IPS DF 6.9 (cell line): ENCODE results near the gene MYPN.

Experiments
- DNase-seq: peaks from one replicate; pipeline ENCODE4 v3.0.0-alpha.2; 2013; ENCODE audit warnings: low read depth, low spot score
- H3K27ac ChIP-seq: one replicate; pipeline ENCODE4 v1.5.1; 2013; ENCODE audit warnings: low read length, control low read depth
- H3K27me3 ChIP-seq: 2 replicates; pipeline ENCODE4 v1.6.1; 2013; ENCODE audit warnings: mild to moderate bottlenecking, low read length; ENCODE audit not compliant: control insufficient read depth, insufficient read depth
- H3K36me3 ChIP-seq: 2 replicates; pipeline ENCODE4 v1.6.1; 2013; ENCODE audit warnings: low read length; ENCODE audit not compliant: control insufficient read depth, insufficient read depth
- H3K4me1 ChIP-seq: 2 replicates; pipeline ENCODE4 v1.6.1; 2013; ENCODE audit warnings: low read length; ENCODE audit not compliant: control insufficient read depth, insufficient read depth
- H3K4me3 ChIP-seq: 2 replicates; pipeline ENCODE4 v1.5.1; 2013; ENCODE audit warnings: mild to moderate bottlenecking, low read length
- H3K9me3 ChIP-seq: 2 replicates; pipeline ENCODE4 v1.6.1; 2013; ENCODE audit warnings: low read length, inconsistent platforms; ENCODE audit not compliant: control insufficient read depth, insufficient read depth
- WGBS: extraction: QIAGEN DNeasy Blood & Tissue Kit; methylation state at CpG from one replicate; pipeline ENCODE4 v1.1.7; 2013; ENCODE audit warnings: mixed read lengths, missing lambda C conversion rate; ENCODE audit not compliant: insufficient read length, insufficient coverage; 5-methylcytosine and 5-hydroxymethylcytosine counted together

The MYPN gene

DNA sequence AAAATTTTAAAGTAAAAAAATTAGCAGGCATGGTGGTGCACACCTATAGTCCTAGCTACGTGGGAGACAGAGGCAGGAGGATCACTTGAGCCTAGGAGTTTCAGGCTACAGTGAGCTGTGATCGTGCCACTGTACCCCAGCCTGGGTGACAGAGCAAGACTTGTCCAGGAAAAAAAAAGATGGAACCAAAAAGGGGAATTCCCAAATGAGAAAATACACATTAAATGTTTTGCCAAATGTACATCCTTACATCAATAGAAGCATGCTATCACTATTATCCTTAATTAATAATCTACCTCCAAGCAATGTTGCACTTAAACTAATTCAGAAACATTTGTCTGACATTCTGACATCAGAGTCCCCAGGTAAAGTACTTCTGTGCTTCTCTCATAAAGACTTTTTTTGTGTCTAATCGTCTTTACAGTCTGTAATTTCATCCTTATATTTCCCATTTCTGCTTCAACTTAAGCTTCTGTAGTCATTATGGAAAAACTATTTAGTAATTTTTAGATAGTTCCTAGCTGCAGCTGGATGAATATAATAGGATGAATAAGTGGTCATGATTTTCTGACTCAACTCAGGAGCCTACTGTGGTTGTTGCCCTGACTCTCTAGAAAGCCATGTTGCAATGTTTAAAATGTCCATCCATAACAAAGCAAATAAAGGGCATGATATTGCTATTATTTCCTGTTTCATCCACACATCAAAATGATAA is 57.7 kb downstream of the MYPN start:
- H3K27ac ChIP-seq = no peak overlapping the region
- no peaks in the 10 kb centered on the region for H3K36me3 ChIP-seq
- no peaks in the 10 kb centered on the region for H3K27me3 ChIP-seq
- no peak for DNase-seq
- no peaks in the 10 kb centered on the region for H3K4me1 ChIP-seq
- WGBS = no CpG with 5 or more reads among the region's 3 CpGs
- H3K4me3 ChIP-seq = no peak overlapping the region
- H3K9me3 ChIP-seq = no peaks in the 10 kb centered on the region

DNA sequence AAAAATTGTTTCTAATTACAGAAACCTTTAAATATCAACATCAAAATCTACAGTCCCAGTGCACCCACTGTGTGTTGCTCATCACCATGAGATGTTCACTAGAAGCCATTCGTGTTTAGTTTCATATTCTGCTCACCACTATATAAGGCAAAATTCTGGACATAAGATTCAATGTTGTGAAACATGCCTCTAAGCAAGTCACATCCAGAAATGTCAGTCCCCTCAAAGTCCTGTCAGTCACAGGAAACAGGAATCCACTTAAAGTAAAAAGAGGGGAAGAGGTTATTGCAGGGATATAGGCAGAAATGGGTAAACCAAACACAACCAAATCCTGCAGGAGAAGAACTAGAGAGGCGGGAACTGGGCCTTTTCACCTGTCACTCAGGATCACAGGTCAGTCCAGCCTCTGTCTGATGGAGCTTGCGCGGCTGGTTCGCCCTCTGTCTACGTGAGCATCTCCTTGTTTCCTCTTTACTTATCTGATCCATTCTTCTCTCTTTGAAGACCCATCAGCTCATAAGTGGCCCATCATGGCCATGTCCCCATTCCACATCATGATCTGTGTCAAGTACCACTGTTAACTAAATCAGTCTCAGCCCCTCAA is 58.4 kb downstream of the MYPN start:
- H3K36me3 ChIP-seq = no peaks in the 10 kb centered on the region
- no peaks in the 10 kb centered on the region for H3K4me1 ChIP-seq
- no peak overlapping the region for H3K27ac ChIP-seq
- no CpG with 5 or more reads among the region's 6 CpGs for WGBS
- H3K9me3 ChIP-seq = no peaks in the 10 kb centered on the region
- no peaks in the 10 kb centered on the region for H3K27me3 ChIP-seq
- H3K4me3 ChIP-seq = no peak overlapping the region
- DNase-seq = no peak

GRCh38 chr10:68171539-68172080 is 62.3 kb downstream of the MYPN start:
- H3K4me1 ChIP-seq = no peaks in the 10 kb centered on the region
- H3K27me3 ChIP-seq = no peaks in the 10 kb centered on the region
- no peaks in the 10 kb centered on the region for H3K36me3 ChIP-seq
- no peaks in the 10 kb centered on the region for H3K9me3 ChIP-seq
- no peak for DNase-seq
- no peak overlapping the region for H3K27ac ChIP-seq
- no peak overlapping the region for H3K4me3 ChIP-seq
- no CpG with 5 or more reads among the region's 1 CpG for WGBS

GRCh38 chr10:68172324-68172723 is 63.0 kb downstream of the MYPN start:
- WGBS = no CpG with 5 or more reads among the region's 2 CpGs

GRCh38 chr10:68175949-68176348 is 66.7 kb downstream of the MYPN start:
- DNase-seq = no peak
- H3K4me1 ChIP-seq = no peaks in the 10 kb centered on the region
- H3K27ac ChIP-seq = no peak overlapping the region
- H3K27me3 ChIP-seq = no peaks in the 10 kb centered on the region
- WGBS = no CpG with 5 or more reads among the region's 1 CpG
- no peaks in the 10 kb centered on the region for H3K36me3 ChIP-seq
- H3K4me3 ChIP-seq = no peak overlapping the region
- no peaks in the 10 kb centered on the region for H3K9me3 ChIP-seq

More at GRCh38 chr10:68172324-68172723, 63.0 kb downstream of the MYPN start:
- no peak overlapping the region for H3K4me3 ChIP-seq
- no peaks in the 10 kb centered on the region for H3K36me3 ChIP-seq
- DNase-seq = no peak
- no peaks in the 10 kb centered on the region for H3K9me3 ChIP-seq
- no peak overlapping the region for H3K27ac ChIP-seq
- H3K4me1 ChIP-seq = no peaks in the 10 kb centered on the region
- no peaks in the 10 kb centered on the region for H3K27me3 ChIP-seq

DNA sequence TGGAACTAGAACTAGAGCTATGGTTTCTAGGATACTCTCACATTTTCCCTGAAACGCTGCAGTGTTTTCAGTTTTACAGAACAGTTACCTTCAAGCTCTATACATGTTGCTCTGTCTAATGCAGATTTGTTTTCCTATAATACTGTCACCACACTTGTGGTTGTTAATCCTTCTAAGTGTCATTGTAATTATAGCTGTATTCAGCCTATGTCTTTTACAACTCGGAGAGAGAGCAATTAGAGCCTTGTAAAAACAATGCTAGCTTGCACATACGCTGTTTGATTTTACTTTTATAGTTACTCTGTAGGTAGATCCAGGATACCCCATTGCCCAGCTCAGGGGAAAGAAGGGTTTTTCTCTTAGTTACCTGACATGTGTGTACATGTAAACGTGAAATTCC is 67.5 kb downstream of the MYPN start:
- DNase-seq = no peak
- H3K4me1 ChIP-seq = no peaks in the 10 kb centered on the region
- H3K4me3 ChIP-seq = no peak overlapping the region
- no peaks in the 10 kb centered on the region for H3K9me3 ChIP-seq
- no peaks in the 10 kb centered on the region for H3K36me3 ChIP-seq
- WGBS = no CpG with 5 or more reads among the region's 4 CpGs
- no peaks in the 10 kb centered on the region for H3K27me3 ChIP-seq
- H3K27ac ChIP-seq = no peak overlapping the region

GRCh38 chr10:68178592-68178991 is 69.3 kb downstream of the MYPN start:
- no CpG with 5 or more reads among the region's 4 CpGs for WGBS
- Histone ChIP-seq H3K4me1 (no peaks in the 10 kb centered on the region), H3K4me3 (no peak overlapping the region), H3K36me3 (no peaks in the 10 kb centered on the region), H3K9me3 (no peaks in the 10 kb centered on the region), H3K27ac (no peak overlapping the region), H3K27me3 (no peaks in the 10 kb centered on the region)
- no peak for DNase-seq

- Histone ChIP-seq H3K36me3 (no peaks in the 10 kb centered on the region), H3K4me1 (no peaks in the 10 kb centered on the region)
These were observed 69.7 kb downstream of the MYPN start for GRCh38 chr10:68179016-68179415.

DNA sequence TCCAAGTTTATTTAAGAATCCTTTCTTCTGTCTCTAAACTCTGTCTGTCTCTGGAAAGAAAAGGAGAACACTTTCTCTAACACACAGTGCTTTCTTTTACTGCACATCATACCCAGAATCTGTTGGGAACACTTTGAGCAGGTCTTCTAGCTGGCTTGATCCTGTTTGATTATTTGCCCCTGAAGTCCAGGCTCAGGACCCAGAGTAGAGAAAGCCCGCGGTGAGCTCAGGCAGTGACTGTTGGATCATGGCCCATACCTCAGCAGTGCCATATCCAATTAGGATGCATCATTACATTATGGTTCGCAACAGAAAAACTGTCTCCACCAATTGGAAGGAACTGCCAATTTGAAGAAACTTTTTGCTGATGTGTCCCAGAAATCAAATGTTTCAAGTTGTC is 71.2 kb downstream of the MYPN start:
- Histone ChIP-seq H3K27ac (no peak overlapping the region), H3K4me3 (no peak overlapping the region), H3K36me3 (no peaks in the 10 kb centered on the region), H3K27me3 (no peaks in the 10 kb centered on the region), H3K4me1 (no peaks in the 10 kb centered on the region), H3K9me3 (no peaks in the 10 kb centered on the region)
- WGBS = no CpG with 5 or more reads among the region's 3 CpGs
- no peak for DNase-seq

More at GRCh38 chr10:68179016-68179415, 69.7 kb downstream of the MYPN start:
- no peaks in the 10 kb centered on the region for H3K27me3 ChIP-seq
- H3K9me3 ChIP-seq = no peaks in the 10 kb centered on the region
- H3K27ac ChIP-seq = no peak overlapping the region
- no peak for DNase-seq
- WGBS = no CpG with 5 or more reads among the region's 3 CpGs
- H3K4me3 ChIP-seq = no peak overlapping the region

DNA sequence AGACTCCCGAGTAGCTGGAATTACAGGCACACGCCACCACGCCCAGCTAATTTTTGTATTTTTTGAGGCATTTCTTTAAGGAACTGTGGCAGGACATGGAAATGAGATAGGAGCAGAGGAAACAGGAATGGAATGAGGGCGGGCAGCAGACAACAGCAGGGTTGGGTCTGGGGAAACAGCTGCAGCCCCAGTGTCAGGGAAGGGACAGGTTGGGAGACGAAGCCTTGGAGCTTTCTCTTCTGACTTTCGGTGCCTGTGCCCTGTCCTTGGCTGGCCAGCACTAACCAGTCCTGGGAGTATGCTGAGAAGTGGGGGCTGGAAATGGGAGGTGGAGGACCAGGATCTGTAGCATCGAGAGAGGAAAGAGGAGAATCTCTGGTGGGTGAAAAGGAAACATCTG is 75.3 kb downstream of the MYPN start:
- WGBS = no CpG with 5 or more reads among the region's 7 CpGs
- H3K36me3 ChIP-seq = no peaks in the 10 kb centered on the region
- H3K4me3 ChIP-seq = no peak overlapping the region
- H3K9me3 ChIP-seq = no peaks in the 10 kb centered on the region
- H3K4me1 ChIP-seq = no peaks in the 10 kb centered on the region
- no peak for DNase-seq
- H3K27me3 ChIP-seq = no peaks in the 10 kb centered on the region
- H3K27ac ChIP-seq = no peak overlapping the region
